Measurements from ENCODE around the gene AXIN2.

AXIN2 gene

DNA sequence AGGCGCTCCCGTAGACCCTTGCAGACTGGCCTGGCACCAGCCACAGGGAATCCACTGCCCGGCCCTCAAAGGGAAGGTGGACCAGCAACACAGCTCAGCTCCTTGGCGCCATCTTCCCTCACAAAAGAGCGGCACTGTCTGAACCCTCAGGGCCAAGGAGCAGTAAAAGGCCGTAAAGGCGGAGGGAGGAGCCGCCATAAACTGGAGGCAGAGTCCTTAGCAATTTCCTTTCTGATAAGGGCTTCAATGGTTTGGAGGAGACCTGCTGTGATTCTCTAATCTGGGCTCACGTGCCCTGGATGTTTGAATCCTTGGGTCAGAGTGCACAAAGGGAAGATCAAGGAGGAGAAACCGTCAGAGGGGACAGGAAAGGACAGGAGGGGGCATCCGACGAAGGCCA is 15.5 kb upstream of the AXIN2 start:
- H3K4me3 ChIP-seq (replicated peaks; ENCODE audit: low read depth, low read length), result no peak overlapping the region
- TF ChIP-seq, protein P1, sequence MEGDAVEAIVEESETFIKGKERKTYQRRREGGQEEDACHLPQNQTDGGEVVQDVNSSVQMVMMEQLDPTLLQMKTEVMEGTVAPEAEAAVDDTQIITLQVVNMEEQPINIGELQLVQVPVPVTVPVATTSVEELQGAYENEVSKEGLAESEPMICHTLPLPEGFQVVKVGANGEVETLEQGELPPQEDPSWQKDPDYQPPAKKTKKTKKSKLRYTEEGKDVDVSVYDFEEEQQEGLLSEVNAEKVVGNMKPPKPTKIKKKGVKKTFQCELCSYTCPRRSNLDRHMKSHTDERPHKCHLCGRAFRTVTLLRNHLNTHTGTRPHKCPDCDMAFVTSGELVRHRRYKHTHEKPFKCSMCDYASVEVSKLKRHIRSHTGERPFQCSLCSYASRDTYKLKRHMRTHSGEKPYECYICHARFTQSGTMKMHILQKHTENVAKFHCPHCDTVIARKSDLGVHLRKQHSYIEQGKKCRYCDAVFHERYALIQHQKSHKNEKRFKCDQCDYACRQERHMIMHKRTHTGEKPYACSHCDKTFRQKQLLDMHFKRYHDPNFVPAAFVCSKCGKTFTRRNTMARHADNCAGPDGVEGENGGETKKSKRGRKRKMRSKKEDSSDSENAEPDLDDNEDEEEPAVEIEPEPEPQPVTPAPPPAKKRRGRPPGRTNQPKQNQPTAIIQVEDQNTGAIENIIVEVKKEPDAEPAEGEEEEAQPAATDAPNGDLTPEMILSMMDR (IDR thresholded peaks at IDR 0.05; ENCODE audit: low read length, missing control alignments), result no peak
- no peak for DNase-seq (ENCODE audit: low read depth)

DNA sequence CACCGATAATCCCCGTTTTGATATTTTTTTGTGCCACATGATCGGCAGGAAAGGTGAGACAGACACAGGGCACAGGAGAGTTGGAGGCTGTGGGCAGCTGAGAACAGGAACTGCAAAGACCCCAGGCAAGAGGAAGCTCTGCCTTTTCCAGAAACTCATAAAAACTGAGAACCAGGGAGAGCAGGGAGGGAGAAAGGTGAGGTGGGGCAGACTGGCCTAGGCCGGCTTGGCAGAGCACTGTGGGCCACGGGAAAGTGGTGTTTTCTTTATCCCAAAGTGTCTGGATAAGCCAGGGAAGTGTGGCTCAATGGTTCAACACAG is 11.8 kb upstream of the AXIN2 start:
- TF ChIP-seq, protein P1 (IDR thresholded peaks at IDR 0.05; ENCODE audit: low read length, missing control alignments), result no peak
- DNase-seq (ENCODE audit: low read depth), result no peak
- H3K4me3 ChIP-seq (replicated peaks; ENCODE audit: low read depth, low read length), result no peak overlapping the region

DNA sequence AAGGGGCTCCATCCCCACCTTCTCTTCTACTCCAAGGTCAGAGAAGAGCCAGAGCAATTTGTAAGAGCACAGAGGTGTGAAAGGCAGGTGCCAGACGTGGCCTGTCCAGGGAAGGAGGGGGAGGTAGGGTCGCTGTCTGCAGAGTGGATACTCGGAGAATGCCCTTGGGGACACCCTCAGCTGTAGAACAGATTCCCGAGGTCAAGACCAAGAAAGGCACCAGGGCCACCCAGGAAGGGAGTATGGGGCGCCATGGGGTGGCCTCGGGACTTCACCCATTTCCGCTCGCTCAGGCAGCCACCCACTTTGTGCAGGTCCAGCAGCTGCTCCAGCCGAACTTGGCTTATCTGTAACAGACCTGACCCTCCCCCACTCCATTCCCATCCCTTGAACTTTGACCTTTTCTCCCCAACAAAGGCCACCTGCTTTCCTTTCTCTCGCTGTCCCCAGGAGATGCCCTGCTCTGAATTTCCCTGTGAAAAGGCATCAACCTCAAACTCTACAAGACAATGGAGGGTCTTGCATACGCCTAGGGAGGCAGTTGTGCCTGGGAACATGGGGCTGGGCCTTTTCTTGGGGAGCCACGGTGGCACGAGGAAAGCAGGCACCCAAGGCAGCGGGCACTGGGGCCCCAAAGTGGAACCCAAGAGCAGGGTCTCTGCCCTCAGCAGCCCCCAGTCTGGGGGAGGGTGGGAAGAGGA is 11.3 kb upstream of the AXIN2 start:
- TF ChIP-seq, protein P1 (IDR thresholded peaks at IDR 0.05; ENCODE audit: low read length, missing control alignments), result no peak
- DNase-seq (ENCODE audit: low read depth), result no peak
- H3K4me3 ChIP-seq (replicated peaks; ENCODE audit: low read depth, low read length), result no peak overlapping the region

DNA sequence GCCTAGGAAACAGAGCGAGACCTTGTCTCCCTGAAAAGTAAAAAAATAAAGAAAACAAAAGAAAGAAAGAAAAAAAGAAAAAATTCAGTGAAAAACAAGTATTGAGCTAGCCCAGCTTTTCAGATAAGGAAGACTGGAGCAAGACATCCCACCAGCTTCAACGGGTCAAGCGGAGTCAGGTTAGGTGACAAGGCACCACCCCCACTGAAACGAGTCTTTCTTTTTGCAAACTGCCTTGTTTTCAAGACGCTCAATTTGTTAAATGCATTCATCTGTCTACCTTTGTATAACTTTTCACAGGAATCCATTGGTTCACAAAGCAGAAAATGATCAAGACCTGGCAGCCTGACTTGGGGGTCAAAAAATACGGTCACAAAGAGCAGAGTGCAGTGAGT is 10.7 kb upstream of the AXIN2 start:
- DNase-seq (ENCODE audit: low read depth), result no peak
- no peak overlapping the region for H3K4me3 ChIP-seq (replicated peaks; ENCODE audit: low read depth, low read length)
- TF ChIP-seq, protein P1 (IDR thresholded peaks at IDR 0.05; ENCODE audit: low read length, missing control alignments), result no peak

DNA sequence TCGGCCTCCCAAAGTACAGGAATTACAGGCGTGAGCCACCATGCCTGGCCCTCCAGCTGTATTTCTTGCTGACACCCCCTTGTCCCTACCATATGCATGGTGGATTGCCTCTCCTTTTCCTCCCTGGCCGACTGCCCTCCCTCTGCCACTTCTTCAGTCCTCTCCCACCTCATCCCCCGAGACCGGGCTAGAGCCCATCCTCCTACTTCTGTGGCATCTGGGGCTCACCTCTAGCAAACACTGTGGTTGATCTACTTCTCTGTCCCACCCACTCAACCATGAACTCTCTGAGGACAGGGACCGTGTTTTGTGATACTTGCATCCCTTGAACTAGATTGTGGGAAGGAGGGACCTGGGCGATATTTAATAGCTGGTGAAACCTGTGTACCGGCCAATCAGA is 7.5 kb upstream of the AXIN2 start:
- no peak overlapping the region for H3K4me3 ChIP-seq (replicated peaks; ENCODE audit: low read depth, low read length)
- DNase-seq (ENCODE audit: low read depth), result no peak
- TF ChIP-seq, protein P1 (IDR thresholded peaks at IDR 0.05; ENCODE audit: low read length, missing control alignments), result no peak

DNA sequence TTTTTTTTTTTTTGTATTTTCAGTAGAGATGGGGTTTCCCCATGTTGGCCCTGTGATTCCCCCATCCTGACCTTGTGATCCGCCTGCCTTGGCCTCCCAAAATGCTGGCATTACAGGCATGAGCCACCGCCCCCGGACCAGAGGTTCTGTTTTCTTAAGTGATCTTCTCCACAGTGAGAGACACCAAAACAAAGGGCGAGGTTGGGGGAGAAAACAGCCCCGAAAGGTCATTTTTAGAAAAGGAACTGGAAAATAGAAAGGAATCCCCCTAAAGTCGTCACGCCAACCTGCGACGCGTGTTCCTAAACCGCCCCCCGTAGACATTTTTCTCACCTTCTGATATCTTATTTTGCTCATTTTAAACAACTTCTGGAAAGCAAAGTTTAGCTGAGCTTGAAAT is 6.1 kb upstream of the AXIN2 start:
- H3K4me3 ChIP-seq (replicated peaks; ENCODE audit: low read depth, low read length), result no peak overlapping the region
- no peak for DNase-seq (ENCODE audit: low read depth)
- TF ChIP-seq, protein P1 (IDR thresholded peaks at IDR 0.05; ENCODE audit: low read length, missing control alignments), result no peak

DNA sequence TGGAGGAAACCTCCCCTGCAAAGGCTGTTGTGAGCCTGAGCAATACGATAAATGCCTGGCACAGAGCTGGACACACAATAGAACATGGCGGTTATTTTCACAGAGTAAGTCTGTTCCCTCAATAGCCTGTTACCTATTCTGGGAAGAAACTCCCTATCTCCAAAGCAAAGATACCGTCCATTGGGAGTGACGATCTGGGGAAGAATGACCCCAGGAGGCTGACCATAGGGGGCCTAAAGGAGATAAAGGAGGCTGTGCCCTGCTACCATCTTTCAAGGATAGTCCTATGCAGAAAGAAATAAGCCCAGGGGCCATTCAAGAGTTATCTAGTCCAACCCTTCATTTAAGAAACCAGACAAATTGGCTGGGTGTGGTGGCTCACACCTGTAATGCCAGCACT is 4.1 kb upstream of the AXIN2 start:
- H3K4me3 ChIP-seq (replicated peaks; ENCODE audit: low read depth, low read length), result no peak overlapping the region
- TF ChIP-seq, protein P1 (IDR thresholded peaks at IDR 0.05; ENCODE audit: low read length, missing control alignments), result no peak
- no peak for DNase-seq (ENCODE audit: low read depth)
